IPS-20b (cell line): ENCODE results near the gene POLRMT.

Source experiments
- H3K27ac ChIP-seq: one replicate; pipeline ENCODE4 v1.5.1; 2013; ENCODE audit warnings: low read length
- H3K27me3 ChIP-seq: 2 replicates; pipeline ENCODE4 v1.6.1; 2013; ENCODE audit warnings: mild to moderate bottlenecking, low read length, inconsistent platforms; ENCODE audit not compliant: insufficient read depth
- H3K36me3 ChIP-seq: 2 replicates; pipeline ENCODE4 v1.6.1; 2013; ENCODE audit warnings: low read depth, mild to moderate bottlenecking, inconsistent platforms, low read length, moderate library complexity; ENCODE audit not compliant: insufficient read depth
- H3K4me1 ChIP-seq: 2 replicates; pipeline ENCODE4 v1.6.1; 2013; ENCODE audit warnings: mild to moderate bottlenecking, control low read depth, inconsistent platforms, low read length, moderate library complexity; ENCODE audit not compliant: insufficient read depth
- H3K4me3 ChIP-seq: 2 replicates; pipeline ENCODE4 v1.5.1; 2013; ENCODE audit warnings: mild to moderate bottlenecking, low read length, inconsistent platforms
- H3K9ac ChIP-seq: 2 replicates; pipeline ENCODE4 v1.6.1; 2013; ENCODE audit warnings: low read depth, mild to moderate bottlenecking, inconsistent platforms, low read length, moderate library complexity
- H3K9me3 ChIP-seq: 2 replicates; pipeline ENCODE4 v1.6.1; 2013; ENCODE audit warnings: mild to moderate bottlenecking, low read depth, low read length, inconsistent platforms; ENCODE audit not compliant: insufficient read depth

POLRMT gene

DNA sequence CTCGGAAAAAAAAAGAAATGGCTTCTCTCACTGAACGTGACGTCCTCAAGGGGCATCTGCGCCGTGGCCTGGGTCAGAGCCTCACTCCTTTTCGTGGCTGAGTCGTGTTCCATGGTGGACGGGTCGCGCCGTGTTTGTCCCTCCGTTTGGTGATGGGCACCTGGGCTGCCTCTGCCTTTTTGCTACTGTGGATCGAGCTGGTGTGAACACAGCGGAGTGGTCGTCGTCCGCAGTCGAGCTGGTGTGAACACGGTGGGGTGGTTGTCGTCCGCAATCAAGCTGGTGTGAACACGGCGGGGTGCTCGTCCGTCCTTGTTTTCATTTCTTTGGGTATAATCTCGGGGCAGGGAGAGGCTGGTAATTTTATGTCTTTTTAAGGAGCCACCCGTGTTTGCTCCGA lies 32.0 kb downstream of the POLRMT start:
- Histone ChIP-seq H3K36me3 (no peaks in the 10 kb centered on the region), H3K4me3 (no peak overlapping the region), H3K27me3 (no peaks in the 10 kb centered on the region), H3K27ac (no peak overlapping the region), H3K9me3 (no peaks in the 10 kb centered on the region; the same call in 1 of the 2 replicates), H3K9ac (no peak overlapping the region), H3K4me1 (no peaks in the 10 kb centered on the region)

DNA sequence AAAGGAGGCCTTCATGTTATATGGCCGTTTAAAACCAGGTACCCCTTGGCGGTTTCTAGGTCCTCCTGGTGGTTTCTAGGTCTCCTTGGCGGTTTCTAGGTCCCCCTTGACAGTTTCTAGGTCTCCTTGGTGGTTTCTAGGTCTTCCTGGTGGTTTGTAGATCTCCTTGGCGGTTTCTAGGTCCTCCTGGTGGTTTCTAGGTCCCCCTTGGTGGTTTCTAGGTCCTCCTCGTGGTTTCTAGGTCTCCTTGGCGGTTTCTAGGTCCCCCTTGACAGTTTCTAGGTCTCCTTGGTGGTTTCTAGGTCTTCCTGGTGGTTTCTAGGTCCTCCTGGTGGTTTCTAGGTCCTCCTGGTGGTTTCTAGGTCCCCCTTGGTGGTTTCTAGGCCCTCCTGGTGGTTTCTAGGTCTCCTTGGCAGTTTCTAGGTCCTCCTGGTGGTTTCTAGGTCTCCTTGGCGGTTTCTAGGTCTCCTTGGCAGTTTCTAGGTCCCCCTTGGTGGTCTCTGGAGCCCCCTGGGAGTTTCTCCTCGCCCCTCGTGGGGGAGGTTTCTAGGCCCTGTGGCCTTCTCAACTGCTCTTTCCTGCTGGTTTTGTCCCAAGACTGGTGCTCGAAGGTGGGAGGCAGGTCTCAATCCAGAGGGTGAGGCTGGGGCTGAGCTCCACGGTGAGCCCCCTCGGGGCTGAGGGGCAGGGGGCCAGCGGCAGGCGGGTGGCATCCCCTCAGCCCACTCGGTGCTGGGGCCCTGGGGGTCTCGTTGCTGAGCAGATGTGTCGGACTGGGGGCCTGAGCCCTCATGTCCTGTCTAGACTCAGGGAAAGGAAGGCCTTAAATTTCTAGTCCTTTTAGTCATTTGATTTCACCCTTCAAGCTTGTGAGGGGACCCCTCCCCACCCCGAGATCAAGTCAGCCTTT lies 35.7 kb downstream of the POLRMT start:
- H3K27ac ChIP-seq: no peak overlapping the region
- H3K9me3 ChIP-seq: no peaks in the 10 kb centered on the region
- no peak overlapping the region for H3K9ac ChIP-seq
- no peak overlapping the region for H3K4me3 ChIP-seq
- peaks cover 10% of the 10 kb centered on the region for H3K27me3 ChIP-seq
- H3K36me3 ChIP-seq: no peaks in the 10 kb centered on the region
- H3K4me1 ChIP-seq: no peaks in the 10 kb centered on the region

GRCh38 chr19:596263-596655 lies 37.1 kb downstream of the POLRMT start:
- Histone ChIP-seq H3K9me3 (no peaks in the 10 kb centered on the region), H3K36me3 (no peaks in the 10 kb centered on the region), H3K4me3 (no peak overlapping the region), H3K27me3 (peaks cover 24% of the 10 kb centered on the region), H3K9ac (no peak overlapping the region), H3K4me1 (no peaks in the 10 kb centered on the region), H3K27ac (no peak overlapping the region)

- Histone ChIP-seq H3K27ac (no peak overlapping the region), H3K27me3 (peaks cover 30% of the 10 kb centered on the region), H3K9me3 (no peaks in the 10 kb centered on the region), H3K4me3 (no peak overlapping the region), H3K9ac (no peak overlapping the region), H3K4me1 (no peaks in the 10 kb centered on the region), H3K36me3 (no peaks in the 10 kb centered on the region)
These were observed 37.7 kb downstream of the POLRMT start for GRCh38 chr19:595326-596262.

DNA sequence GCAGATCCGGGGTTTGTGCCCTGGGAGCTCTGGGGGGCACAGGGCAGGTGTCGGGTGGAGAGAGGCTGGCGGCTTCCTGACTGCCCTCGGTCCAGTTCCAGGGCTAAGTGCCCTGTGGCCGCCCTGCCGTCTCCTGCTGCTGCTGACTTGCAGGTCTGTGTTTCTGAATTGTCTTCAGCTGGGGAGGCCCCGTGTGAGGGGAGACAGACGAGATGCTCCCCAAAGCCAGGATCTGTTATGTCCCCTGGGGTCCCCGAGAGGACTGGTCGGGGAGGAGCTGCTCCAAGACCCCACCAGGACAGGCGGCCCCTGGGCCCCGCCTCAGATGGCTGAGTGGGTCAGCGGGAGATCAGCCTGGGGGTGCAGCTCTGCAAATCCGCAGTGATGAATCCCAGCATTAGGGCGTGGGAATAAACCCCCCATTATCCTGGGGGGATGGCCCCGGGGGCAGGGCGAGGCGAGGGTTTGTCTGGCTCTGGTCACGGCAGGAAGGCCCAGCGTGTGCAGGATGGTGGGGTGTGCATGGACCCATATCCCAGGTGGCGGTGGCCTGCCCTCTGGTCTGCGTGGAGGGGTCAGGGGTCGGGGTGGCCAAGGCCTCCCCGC lies 39.0 kb downstream of the POLRMT start:
- Histone ChIP-seq H3K4me3 (no peak overlapping the region), H3K9me3 (no peaks in the 10 kb centered on the region), H3K27me3 (peaks cover 36% of the 10 kb centered on the region), H3K9ac (no peak overlapping the region), H3K27ac (no peak overlapping the region), H3K4me1 (no peaks in the 10 kb centered on the region), H3K36me3 (no peaks in the 10 kb centered on the region)

- Histone ChIP-seq H3K27ac (no peak overlapping the region), H3K4me3 (no peak overlapping the region), H3K9me3 (no peaks in the 10 kb centered on the region), H3K36me3 (no peaks in the 10 kb centered on the region), H3K4me1 (no peaks in the 10 kb centered on the region), H3K27me3 (peaks cover 45% of the 10 kb centered on the region), H3K9ac (no peak overlapping the region)
These were observed 39.8 kb downstream of the POLRMT start for GRCh38 chr19:593505-593904.

DNA sequence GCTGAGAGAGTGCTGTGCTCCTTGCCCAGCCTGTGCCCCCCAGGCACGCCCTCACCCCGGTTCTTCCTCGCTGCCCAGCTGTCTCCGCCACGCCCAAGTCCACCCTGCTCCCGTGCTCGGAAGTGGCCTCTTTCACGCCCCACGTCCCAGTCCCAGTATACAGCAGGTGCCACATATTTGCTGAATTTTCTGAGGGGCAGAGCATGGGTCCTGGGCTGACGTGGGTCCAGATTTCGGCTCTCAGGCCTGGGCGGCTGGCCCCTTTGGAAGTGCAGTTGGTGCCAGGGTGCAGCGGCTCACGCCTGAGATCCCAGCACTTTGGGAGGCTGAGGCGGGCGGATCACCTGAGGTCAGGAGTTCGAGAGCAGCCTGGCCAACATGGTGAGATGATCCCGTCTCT lies 40.3 kb downstream of the POLRMT start:
- H3K4me1 ChIP-seq: no peaks in the 10 kb centered on the region
- H3K9ac ChIP-seq: no peak overlapping the region
- no peaks in the 10 kb centered on the region for H3K36me3 ChIP-seq
- no peak overlapping the region for H3K4me3 ChIP-seq
- H3K9me3 ChIP-seq: no peaks in the 10 kb centered on the region
- peaks cover 50% of the 10 kb centered on the region for H3K27me3 ChIP-seq
- H3K27ac ChIP-seq: no peak overlapping the region

GRCh38 chr19:592101-592500 lies 41.2 kb downstream of the POLRMT start:
- Histone ChIP-seq H3K27ac (no peak overlapping the region), H3K4me1 (no peaks in the 10 kb centered on the region), H3K9ac (no peak overlapping the region), H3K36me3 (no peaks in the 10 kb centered on the region), H3K9me3 (no peaks in the 10 kb centered on the region), H3K27me3 (peaks cover 53% of the 10 kb centered on the region), H3K4me3 (no peak overlapping the region)

- H3K27ac ChIP-seq: no peak overlapping the region
- H3K4me1 ChIP-seq: no peaks in the 10 kb centered on the region
- no peaks in the 10 kb centered on the region for H3K36me3 ChIP-seq
- H3K4me3 ChIP-seq: no peak overlapping the region
- H3K9ac ChIP-seq: no peak overlapping the region
- no peaks in the 10 kb centered on the region for H3K9me3 ChIP-seq
- H3K27me3 ChIP-seq: peaks cover 53% of the 10 kb centered on the region
These were observed 42.0 kb downstream of the POLRMT start for GRCh38 chr19:591099-591958.

GRCh38 chr19:590750-591098 lies 42.6 kb downstream of the POLRMT start:
- Histone ChIP-seq H3K9ac (no peak overlapping the region), H3K27ac (no peak overlapping the region), H3K9me3 (no peaks in the 10 kb centered on the region), H3K36me3 (no peaks in the 10 kb centered on the region), H3K27me3 (peaks cover 53% of the 10 kb centered on the region), H3K4me1 (no peaks in the 10 kb centered on the region), H3K4me3 (no peak overlapping the region)

DNA sequence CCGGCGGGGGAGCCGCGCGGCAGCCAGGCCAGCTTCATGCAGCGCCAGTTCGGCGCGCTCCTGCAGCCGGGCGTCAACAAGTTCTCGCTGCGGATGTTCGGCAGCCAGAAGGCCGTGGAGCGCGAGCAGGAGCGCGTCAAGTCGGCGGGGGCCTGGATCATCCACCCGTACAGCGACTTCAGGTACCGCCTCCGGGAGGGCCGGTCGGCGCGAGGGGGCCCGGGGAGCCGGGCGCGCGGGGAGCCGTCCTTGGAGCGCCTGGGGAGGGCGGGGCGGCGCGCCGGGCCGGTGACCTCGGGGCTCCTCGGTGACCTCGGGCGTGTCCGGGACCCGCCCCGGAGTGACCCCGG lies 43.0 kb downstream of the POLRMT start:
- no peaks in the 10 kb centered on the region for H3K4me1 ChIP-seq
- H3K36me3 ChIP-seq: no peaks in the 10 kb centered on the region
- H3K27me3 ChIP-seq: peaks cover 53% of the 10 kb centered on the region
- no peak overlapping the region for H3K27ac ChIP-seq
- no peak overlapping the region for H3K9ac ChIP-seq
- no peaks in the 10 kb centered on the region for H3K9me3 ChIP-seq
- H3K4me3 ChIP-seq: no peak overlapping the region
